GM23338 (cell line): ENCODE data around the gene CEP250. TPM values are rescaled to one million over a fixed set of nuclear protein-coding genes. Genes with fewer than 3 reads are reported as not detected.

Experiments used
- ATAC-seq: fragments of 200-7000 bp; cut with Tn5 transposase; 3 replicates; pipeline ENCODE4 v1.9.1; 2020
- DNase-seq: peaks from one replicate; pipeline ENCODE4 v3.0.0-alpha.2; 2015; ENCODE audit warnings: low spot score
- H2AFZ ChIP-seq: fragments of 200-600 bp; sonication (generic); 2 replicates; pipeline ENCODE4 v1.8.0; 2016; ENCODE audit warnings: antibody characterized with exemption, mild to moderate bottlenecking, moderate library complexity
- H3F3A ChIP-seq: fragments of 200-600 bp; sonication (generic); replicated peaks from 2 replicates; pipeline ENCODE4 v1.8.0; 2017; ENCODE audit warnings: antibody characterized with exemption, mixed run types, low read depth
- H3K27ac ChIP-seq: fragments of 200-600 bp; sonication (generic); 2 replicates; pipeline ENCODE4 v1.6.1; 2016; ENCODE audit warnings: low read depth
- H3K27me3 ChIP-seq: fragments of 200-600 bp; sonication (generic); 2 replicates; pipeline ENCODE4 v1.8.0; 2016; ENCODE audit warnings: mild to moderate bottlenecking, mixed run types, moderate library complexity; ENCODE audit not compliant: insufficient read depth
- H3K36me3 ChIP-seq: fragments of 200-600 bp; sonication (generic); 2 replicates; pipeline ENCODE4 v1.8.0; 2016; ENCODE audit warnings: mild to moderate bottlenecking; ENCODE audit not compliant: insufficient read depth
- H3K4me1 ChIP-seq: fragments of 200-600 bp; sonication (generic); 2 replicates; pipeline ENCODE4 v1.8.0; 2016; ENCODE audit warnings: mild to moderate bottlenecking, moderate library complexity; ENCODE audit not compliant: insufficient read depth
- H3K4me2 ChIP-seq: fragments of 200-600 bp; sonication (generic); 2 replicates; pipeline ENCODE4 v1.7.1; 2017; ENCODE audit warnings: mixed run types
- H3K4me3 ChIP-seq: fragments of 200-600 bp; sonication (generic); 2 replicates; pipeline ENCODE4 v1.6.1; 2016; ENCODE audit warnings: mixed run types
- H3K79me2 ChIP-seq: fragments of 200-600 bp; sonication (generic); replicated peaks from 2 replicates; pipeline ENCODE4 v1.8.0; 2017; ENCODE audit warnings: mild to moderate bottlenecking; ENCODE audit not compliant: insufficient read depth
- H3K9me2 ChIP-seq: fragments of 200-600 bp; sonication (generic); 2 replicates; pipeline ENCODE4 v1.8.0; 2017; ENCODE audit not compliant: insufficient read depth
- H4K20me1 ChIP-seq: fragments of 200-600 bp; sonication (generic); replicated peaks from 2 replicates; pipeline ENCODE4 v1.8.0; 2017; ENCODE audit warnings: mild to moderate bottlenecking; ENCODE audit not compliant: insufficient read depth
- H3K27ac Mint-ChIP-seq: 2 replicates; pipeline ENCODE4 v1.8.0; 2020; ENCODE audit warnings: inconsistent platforms, mild to moderate bottlenecking, moderate library complexity, mixed read lengths
- H3K27me3 Mint-ChIP-seq: 3 replicates; pipeline ENCODE4 v1.8.0; 2022; ENCODE audit warnings: low read depth, mild to moderate bottlenecking, moderate library complexity, mixed read lengths, inconsistent platforms; ENCODE audit not compliant: insufficient read depth, poor library complexity
- H3K36me3 Mint-ChIP-seq: 3 replicates; pipeline ENCODE4 v1.8.0; 2021; ENCODE audit warnings: low read depth, mild to moderate bottlenecking, inconsistent platforms, moderate library complexity, mixed read lengths
- H3K4me1 Mint-ChIP-seq: 3 replicates; pipeline ENCODE4 v1.8.0; 2020; ENCODE audit warnings: mild to moderate bottlenecking, inconsistent platforms, mixed read lengths
- H3K4me3 Mint-ChIP-seq: 3 replicates; pipeline ENCODE4 v1.8.0; 2021; ENCODE audit warnings: moderate library complexity, mild to moderate bottlenecking, inconsistent platforms, mixed read lengths
- H3K9me3 Mint-ChIP-seq: 3 replicates; pipeline ENCODE4 v1.8.0; 2020; ENCODE audit warnings: moderate library complexity, mild to moderate bottlenecking, inconsistent platforms, mixed read lengths
- CREB1 ChIP-seq: fragments of 250-450 bp; sonication (Bioruptor Pico); IDR thresholded peaks from 2 replicates; pipeline ENCODE4 v1.5.0; 2020; ENCODE audit warnings: low read depth, mild to moderate bottlenecking, moderate library complexity
- CTCF ChIP-seq, 2 experiments: fragments of 200-600 bp in 1 of 2; sonication (generic) in 1 of 2; conservative IDR thresholded peaks; 2 replicates each; pipeline versions ENCODE4 v1.5.1 to v1.6.1; 2016 to 2017; ENCODE audit warnings: antibody characterized with exemption in 2 of 2, low read depth in 2 of 2, mild to moderate bottlenecking in 2 of 2, moderate library complexity in 1 of 2
- EZH2phosphoT487 ChIP-seq: fragments of 200-600 bp; sonication (generic); IDR thresholded peaks from one replicate; pipeline ENCODE4 v1.8.1; 2018; ENCODE audit warnings: antibody characterized with exemption; ENCODE audit not compliant: unreplicated experiment
- STAT1 ChIP-seq: IDR thresholded peaks from one replicate; pipeline ENCODE4 v1.6.1; 2016; ENCODE audit warnings: antibody characterized with exemption; ENCODE audit not compliant: unreplicated experiment
- polyA plus RNA-seq: library from polyadenylated mRNA; unstranded; fragments of >200 nt; fragmentation: Nextera tagmentation; extraction: Ambion mirVana; gene quantifications from 2 replicates; pipeline ENCODE4 v1.2.1, GENCODE V29; 2016
- total RNA-seq: library from RNA; depleted of rRNA; stranded (reverse); fragments of >200 nt; shearing (Covaris generic); gene quantifications from 2 replicates; pipeline ENCODE4 v1.2.3, GENCODE V29; 2014
- TF ChIP-seq, protein P1 (sequence below): fragments of 250-450 bp; sonication (Bioruptor Pico); IDR thresholded peaks from 2 replicates; pipeline ENCODE4 v1.5.0; 2020; ENCODE audit warnings: mild to moderate bottlenecking, moderate library complexity
- TF ChIP-seq, protein P2 (sequence below): IDR thresholded peaks from 2 replicates; pipeline ENCODE4 v1.6.1; 2016; ENCODE audit warnings: antibody characterized with exemption

CEP250 gene
- total and polyA plus RNA-seq, 2 experiments from 2014 or later, result 28.0 to 29.1 TPM

GRCh38 chr20:35497320-35497719 lies 41.9 kb downstream of the CEP250 start (continued):
- TF ChIP-seq, protein P1, sequence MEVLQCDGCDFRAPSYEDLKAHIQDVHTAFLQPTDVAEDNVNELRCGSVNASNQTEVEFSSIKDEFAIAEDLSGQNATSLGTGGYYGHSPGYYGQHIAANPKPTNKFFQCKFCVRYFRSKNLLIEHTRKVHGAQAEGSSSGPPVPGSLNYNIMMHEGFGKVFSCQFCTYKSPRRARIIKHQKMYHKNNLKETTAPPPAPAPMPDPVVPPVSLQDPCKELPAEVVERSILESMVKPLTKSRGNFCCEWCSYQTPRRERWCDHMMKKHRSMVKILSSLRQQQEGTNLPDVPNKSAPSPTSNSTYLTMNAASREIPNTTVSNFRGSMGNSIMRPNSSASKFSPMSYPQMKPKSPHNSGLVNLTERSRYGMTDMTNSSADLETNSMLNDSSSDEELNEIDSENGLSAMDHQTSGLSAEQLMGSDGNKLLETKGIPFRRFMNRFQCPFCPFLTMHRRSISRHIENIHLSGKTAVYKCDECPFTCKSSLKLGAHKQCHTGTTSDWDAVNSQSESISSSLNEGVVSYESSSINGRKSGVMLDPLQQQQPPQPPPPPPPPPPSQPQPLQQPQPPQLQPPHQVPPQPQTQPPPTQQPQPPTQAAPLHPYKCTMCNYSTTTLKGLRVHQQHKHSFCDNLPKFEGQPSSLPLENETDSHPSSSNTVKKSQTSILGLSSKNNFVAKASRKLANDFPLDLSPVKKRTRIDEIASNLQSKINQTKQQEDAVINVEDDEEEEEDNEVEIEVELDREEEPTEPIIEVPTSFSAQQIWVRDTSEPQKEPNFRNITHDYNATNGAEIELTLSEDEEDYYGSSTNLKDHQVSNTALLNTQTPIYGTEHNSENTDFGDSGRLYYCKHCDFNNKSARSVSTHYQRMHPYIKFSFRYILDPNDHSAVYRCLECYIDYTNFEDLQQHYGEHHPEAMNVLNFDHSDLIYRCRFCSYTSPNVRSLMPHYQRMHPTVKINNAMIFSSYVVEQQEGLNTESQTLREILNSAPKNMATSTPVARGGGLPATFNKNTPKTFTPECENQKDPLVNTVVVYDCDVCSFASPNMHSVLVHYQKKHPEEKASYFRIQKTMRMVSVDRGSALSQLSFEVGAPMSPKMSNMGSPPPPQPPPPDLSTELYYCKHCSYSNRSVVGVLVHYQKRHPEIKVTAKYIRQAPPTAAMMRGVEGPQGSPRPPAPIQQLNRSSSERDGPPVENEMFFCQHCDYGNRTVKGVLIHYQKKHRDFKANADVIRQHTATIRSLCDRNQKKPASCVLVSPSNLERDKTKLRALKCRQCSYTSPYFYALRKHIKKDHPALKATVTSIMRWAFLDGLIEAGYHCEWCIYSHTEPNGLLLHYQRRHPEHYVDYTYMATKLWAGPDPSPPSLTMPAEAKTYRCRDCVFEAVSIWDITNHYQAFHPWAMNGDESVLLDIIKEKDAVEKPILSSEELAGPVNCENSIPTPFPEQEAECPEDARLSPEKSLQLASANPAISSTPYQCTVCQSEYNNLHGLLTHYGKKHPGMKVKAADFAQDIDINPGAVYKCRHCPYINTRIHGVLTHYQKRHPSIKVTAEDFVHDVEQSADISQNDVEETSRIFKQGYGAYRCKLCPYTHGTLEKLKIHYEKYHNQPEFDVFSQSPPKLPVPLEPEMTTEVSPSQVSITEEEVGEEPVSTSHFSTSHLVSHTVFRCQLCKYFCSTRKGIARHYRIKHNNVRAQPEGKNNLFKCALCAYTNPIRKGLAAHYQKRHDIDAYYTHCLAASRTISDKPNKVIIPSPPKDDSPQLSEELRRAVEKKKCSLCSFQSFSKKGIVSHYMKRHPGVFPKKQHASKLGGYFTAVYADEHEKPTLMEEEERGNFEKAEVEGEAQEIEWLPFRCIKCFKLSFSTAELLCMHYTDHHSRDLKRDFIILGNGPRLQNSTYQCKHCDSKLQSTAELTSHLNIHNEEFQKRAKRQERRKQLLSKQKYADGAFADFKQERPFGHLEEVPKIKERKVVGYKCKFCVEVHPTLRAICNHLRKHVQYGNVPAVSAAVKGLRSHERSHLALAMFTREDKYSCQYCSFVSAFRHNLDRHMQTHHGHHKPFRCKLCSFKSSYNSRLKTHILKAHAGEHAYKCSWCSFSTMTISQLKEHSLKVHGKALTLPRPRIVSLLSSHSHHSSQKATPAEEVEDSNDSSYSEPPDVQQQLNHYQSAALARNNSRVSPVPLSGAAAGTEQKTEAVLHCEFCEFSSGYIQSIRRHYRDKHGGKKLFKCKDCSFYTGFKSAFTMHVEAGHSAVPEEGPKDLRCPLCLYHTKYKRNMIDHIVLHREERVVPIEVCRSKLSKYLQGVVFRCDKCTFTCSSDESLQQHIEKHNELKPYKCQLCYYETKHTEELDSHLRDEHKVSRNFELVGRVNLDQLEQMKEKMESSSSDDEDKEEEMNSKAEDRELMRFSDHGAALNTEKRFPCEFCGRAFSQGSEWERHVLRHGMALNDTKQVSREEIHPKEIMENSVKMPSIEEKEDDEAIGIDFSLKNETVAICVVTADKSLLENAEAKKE, result no peak

GRCh38 chr20:35497780-35498189 lies 42.4 kb downstream of the CEP250 start:
- no peaks in the 10 kb centered on the region for H4K20me1 ChIP-seq
- H3K4me3 Mint-ChIP-seq, result no peak overlapping the region
- no peaks in the 10 kb centered on the region for H3K9me3 Mint-ChIP-seq
- TF ChIP-seq, protein P2, sequence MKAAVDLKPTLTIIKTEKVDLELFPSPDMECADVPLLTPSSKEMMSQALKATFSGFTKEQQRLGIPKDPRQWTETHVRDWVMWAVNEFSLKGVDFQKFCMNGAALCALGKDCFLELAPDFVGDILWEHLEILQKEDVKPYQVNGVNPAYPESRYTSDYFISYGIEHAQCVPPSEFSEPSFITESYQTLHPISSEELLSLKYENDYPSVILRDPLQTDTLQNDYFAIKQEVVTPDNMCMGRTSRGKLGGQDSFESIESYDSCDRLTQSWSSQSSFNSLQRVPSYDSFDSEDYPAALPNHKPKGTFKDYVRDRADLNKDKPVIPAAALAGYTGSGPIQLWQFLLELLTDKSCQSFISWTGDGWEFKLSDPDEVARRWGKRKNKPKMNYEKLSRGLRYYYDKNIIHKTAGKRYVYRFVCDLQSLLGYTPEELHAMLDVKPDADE, result no peak
- TF ChIP-seq CTCF (conservative IDR thresholded peaks at IDR 0.05; ENCODE audit: low read depth in 2 of 2), result no peak
- TF ChIP-seq EZH2phosphoT487, result no peak
- no peak for TF ChIP-seq CREB1 (CRISPR knock-in tag)
- no peak for TF ChIP-seq STAT1
- H3K4me1 ChIP-seq, result no peaks in the 10 kb centered on the region
- H3K79me2 ChIP-seq, result no peaks in the 10 kb centered on the region
- no peaks in the 10 kb centered on the region for H3K4me1 Mint-ChIP-seq
- peaks cover 4% of the 10 kb centered on the region for H3K27me3 Mint-ChIP-seq
- no peak overlapping the region for H3K4me3 ChIP-seq
- H3K9me2 ChIP-seq, result no peaks in the 10 kb centered on the region
- H3K4me2 ChIP-seq, result no peak overlapping the region
- H3K27me3 ChIP-seq, result no peaks in the 10 kb centered on the region
- peaks cover 28% of the 10 kb centered on the region; the same call in 1 of the 2 replicates for H3K36me3 ChIP-seq
- DNase-seq (no peak), ATAC-seq (no peak)
- no peaks in the 10 kb centered on the region for H3F3A ChIP-seq
- H3K27ac Mint-ChIP-seq, result no peak overlapping the region
- no peak overlapping the region for H3K27ac ChIP-seq
- no peak overlapping the region for H2AFZ ChIP-seq
- peaks cover 71% of the 10 kb centered on the region for H3K36me3 Mint-ChIP-seq
